HG03432 (cell line): ENCODE data around the gene BACH1.
"Not testable (repeated sequence)": the region's sequence is repeated elsewhere in the genome, so short reads cannot be mapped to it uniquely, and the experiment has no call there.

Experiments
- ATAC-seq: cut with Tn5 transposase; IDR thresholded peaks from one replicate; pipeline ENCODE4 v1.9.1; 2021; ENCODE audit warnings: mild to moderate bottlenecking, moderate library complexity; ENCODE audit not compliant: unreplicated experiment

The BACH1 gene

DNA sequence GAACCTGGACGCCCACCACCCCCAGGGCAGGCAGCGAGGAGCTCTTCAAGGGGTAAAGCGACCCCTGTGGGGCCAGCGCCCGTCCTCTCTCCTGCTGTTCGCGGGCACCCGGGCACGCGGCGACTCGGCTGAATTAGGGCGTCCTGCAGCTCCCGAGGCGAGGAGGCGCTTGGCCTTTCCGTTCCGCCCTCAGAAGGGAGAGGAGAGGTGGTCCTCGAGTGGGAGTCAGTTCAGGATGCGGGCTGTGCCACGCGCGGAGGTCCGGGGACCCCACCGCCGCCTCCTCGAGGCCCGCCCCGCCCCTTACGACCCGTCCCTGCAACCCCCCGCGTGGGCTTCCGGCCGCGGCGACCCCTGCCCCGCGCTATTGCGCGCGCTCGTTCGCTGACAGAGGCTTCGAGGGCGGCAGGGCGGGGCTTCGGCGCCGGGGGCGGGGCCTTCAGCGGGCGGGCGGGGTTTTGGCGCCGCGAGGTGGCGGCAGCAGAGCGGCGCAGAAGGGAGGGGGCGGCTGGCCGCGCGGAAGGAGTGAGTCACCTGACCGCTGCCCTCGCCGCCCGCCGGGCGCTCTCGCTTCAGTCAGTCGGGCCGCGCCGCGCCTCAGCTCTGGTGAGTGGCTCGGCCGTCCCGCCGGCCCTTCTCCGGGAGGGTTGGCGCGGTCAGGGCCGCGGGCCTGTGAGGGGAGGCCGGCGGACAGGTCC, at the start of gene BACH1:
TSS of gene BACH1 (plus strand) at position 575 of the 698 bp plus-strand sequence. CDS start 22,359 bp downstream, outside the sequence.
- ATAC-seq, result peak; percentile 63

DNA sequence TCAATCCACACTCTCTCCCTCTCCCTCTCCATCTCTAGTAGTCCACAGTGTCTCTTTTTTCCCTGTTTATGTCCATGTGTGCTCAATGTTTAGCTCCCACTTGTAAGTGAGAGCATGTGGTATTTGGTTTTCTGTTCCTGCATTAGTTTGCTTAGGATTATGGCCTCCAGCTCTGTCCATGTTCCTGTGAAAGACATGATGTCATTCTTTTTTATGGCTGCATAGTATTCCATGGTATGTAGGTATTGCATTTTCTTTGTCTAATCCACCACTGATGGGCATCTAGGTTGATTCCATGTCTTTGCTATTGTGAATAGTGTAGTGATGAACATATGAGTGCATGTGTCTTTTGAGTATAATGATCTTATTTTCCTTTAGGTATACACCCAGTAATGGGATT, 49.4 kb upstream of the BACH1 start:
- ATAC-seq, result not testable (repeated sequence)

DNA sequence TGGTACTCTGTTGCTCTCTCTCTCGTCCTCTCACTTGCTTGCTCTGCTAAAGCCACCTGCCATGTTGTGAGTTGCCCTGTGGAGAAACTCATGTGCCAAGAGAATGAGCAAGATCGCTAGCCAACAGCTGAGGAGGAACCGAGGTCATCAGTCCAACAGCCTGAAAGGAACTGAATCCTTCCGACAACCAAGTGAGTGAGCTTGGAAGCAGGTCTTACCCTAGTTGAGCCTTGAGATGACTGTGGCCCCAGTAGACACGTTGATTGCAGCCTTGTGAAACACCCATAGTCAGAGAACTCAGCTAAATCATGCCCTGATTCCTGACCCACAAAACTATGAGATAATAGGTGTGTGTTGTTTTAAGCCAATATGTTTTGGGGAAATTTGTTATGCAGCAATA, 48.1 kb upstream of the BACH1 start:
- no peak for ATAC-seq

DNA sequence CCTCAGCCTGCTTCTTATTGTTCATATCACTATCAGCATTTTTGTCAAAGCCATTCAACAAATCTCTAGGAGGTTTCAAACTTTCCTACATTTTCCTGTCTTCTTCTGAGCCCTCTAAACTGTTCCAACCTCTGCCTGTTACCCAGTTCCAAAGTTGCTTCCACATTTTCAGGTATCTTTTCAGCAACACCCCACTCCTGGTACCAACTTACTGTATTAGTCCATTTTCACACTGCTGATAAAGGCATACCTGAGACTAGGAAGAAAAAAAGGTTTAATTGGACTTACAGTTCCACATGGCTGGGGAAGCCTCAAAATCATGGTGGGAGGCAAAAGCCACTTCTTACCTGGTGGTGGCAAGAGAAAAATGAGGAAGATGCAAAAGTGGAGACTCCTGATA, 44.9 kb upstream of the BACH1 start:
- ATAC-seq, result not testable (repeated sequence)

DNA sequence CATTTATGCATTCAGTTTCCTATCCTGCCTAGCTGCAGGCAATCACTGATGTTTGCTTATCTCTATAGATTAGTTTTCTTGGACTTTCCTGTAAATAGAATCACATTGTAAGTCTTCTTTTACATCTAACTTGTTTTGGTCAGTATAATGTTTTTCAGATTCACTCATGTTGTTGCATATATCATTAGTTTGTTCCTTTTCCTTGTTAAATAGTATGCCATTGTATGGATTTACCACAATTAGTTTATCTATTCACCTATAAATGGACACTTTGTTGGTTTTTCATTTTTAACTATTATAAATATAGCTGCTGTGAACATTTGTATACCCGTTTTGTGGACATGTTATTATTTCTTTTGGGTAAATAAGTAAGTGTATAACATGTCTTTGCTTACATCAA, 44.2 kb upstream of the BACH1 start:
- no peak for ATAC-seq

DNA sequence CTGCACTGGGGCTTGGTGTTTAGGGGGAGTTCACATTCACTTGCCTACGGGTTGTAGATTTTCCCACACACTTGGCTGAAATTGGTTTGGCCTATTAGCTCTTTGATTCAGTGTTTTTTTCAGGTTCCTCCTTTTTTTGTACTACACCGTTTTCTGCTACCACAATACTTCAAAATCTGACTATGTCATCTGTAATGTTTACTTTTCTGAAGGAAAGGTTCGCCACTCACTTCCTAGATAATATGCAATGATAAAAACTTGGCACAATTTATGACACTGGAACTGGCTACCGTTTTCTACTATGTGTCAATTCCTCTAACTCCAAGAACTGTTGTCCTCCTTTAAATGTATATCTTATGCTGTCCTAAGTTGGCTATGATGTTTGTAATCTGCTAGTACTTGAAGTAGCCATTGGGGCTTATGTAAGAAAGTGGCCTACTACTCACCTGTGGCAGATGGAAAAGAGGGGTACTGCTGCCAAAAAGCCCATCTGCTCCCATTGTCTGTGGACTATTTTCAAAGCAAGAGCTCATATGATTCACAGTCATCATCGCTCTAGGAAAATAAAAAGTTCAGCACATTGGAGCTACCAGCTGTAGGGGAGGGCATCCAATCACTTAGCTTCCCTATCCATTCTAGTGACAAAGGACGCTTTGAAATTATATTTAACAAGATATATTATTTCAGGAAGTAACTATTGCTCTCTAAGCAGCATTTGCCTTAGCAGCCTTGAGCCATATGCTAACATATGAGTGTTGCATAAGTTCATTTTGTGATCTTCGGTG, 42.4 kb upstream of the BACH1 start:
- no peak for ATAC-seq

DNA sequence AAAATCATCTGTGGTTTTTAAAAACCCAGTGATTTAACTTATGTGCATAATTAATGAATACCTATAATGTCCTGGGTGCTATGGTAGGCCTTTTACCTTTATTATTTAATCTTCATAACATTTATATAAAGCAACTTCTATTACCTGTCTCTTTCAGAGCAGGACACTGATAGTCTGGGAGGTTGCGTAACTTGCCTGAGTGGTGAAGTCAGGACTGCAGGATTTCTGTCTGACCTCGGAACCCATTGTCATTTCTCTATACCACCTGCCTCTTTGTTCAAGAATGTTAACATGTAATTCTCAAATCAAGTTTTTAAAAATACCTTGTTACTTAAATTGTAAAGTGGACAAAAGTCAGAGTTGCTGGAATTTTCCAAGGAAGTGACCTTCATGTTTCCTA, 41.0 kb upstream of the BACH1 start:
- no peak for ATAC-seq

DNA sequence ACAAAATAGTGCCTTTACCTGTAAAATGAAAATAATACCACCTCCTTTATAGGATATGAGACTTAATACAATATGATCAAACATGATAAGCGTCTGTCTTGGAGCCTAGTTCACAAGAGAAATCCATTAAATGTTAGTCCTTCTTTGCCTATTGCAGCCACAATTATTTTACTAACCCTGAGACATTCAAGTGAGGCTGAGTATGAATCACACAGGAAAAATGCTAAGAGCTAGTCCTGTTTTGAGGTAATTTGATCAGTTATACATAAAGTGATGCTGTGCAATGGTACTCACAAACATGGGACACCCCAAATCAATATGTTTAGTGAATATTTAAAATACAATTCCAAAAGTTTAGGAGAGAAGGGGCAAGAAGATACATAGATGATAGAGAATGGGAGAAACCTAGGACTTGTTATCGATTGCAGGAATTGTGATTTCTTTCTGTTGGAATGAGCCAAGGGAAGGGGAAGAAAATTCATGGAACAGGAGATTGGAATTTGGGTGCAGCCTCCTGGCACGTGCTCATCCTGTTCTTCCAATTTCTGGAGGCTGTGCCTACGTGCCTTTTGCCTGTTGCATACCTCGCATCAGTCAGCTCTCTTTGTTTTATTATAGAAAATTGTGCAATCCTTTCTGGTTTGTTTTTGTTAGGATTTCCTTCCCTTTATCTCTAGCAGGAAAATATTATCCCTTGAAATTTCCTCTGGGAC, 39.9 kb upstream of the BACH1 start:
- ATAC-seq, result no peak

DNA sequence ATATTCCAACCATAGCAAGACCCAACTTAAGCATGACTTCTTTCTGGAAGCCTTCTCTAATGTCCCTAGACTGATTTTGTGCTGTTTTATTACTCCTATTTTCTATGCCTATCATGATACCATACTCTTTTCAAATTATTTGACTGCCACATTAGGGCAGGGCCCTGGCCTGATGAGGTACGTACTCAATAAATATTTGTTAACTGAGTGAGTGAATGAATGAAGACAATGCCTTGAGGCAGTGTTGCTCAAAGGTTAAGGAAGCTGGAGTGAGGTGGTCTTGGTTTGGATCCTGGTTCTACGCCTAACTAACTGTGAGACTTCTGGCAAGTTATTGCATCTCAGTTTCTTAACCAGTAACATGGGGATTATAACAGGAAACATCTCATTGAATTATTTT, 38.3 kb upstream of the BACH1 start:
- no peak for ATAC-seq

DNA sequence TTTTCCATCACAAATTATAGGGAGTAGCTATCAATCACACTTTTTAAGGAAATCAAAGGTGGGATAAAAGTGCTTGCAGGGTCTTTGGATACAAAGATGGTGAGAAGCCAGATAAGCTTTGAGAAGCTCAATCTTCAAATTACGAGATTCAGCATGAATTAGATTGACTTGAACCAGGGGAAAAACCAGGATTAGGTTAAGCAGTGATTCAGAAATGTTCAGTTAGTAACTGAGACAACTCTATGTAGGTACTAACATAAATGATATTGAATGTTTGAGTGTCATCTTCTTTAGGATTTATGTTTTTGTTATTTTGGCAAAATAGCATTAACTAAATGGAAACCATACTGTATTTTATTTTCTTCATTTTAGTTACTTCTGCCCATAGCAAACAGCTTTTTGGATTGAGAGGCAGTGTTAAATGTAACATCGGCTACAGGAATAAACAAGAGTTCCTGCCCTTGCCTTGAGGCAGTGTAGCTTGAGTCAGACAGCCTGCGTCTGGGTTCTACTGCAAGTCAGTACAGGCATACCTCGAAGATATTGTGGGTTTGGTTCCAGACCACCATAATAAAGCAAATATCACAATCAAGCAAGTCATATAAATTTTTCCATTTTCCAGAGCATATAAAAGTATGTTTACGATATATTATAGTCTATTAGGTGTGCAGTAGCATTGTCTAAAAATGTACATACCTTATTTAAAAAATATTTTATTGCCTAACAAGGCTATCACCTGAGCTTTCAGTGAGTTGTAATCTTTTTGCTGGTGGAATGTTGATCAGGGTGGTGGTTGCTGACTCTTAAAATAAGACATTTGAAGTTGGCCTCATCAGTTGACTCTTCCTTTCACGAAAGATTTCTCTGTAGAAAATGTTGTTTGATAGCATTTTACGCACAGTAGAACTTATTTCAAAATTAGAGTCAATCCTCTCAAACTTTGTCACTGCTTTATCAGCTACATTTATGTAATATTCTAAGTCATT, 36.9 kb upstream of the BACH1 start:
- no peak for ATAC-seq

DNA sequence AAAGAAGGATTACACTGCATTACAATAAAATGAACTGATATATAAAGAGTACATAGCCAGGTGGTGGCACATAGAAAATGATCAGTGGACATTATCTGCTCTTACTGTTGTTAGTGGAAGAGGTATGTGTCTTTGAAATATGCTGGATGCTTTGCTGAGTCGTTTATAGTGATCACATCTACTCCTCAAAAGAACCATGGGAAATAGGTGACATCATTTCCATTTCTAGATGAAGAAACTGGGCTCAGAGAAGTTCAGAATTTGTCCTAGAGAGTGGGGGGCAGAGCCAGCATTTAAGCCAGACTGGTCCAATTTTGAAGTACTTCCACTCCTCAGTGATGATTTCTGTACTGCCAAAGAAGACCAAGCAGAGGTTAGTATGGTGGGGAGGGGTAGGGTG, 34.0 kb upstream of the BACH1 start:
- ATAC-seq, result no peak

DNA sequence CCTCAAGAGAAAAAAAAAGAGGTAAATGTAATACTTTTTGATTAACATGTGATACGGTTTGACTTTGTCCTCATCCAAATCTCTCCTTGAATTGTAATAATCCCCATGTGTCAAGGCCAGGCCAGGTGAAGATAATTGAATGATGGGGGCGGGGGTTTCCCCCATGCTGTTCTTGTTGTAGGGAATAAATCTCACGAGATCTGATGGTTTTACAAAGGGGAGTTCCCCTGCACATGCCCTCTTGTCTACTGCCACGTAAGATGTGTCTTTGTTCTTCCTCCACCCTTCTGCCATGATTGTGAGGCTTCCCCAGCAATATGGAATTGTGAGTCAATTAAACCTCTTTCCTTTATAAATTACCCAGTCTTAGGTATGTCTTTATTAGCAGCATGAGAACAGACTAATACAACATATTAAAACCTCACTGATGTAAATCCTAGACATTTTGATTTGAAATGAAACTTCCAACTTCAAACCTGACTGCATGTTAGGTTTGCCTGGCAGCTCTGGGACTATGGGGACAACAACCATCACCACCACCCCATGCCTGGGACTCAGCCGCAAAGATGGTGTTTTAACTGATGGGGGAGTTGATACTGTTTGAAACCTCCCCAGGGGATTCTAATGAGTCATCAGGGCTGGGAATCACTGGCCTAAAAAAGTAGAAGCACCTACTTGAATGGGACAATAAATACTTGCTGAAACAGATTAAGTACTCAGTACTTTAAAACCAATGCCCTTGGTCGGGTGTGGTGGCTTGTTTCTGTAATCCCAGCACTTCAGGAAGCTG, 32.8 kb upstream of the BACH1 start:
- ATAC-seq, result peak; percentile 63

DNA sequence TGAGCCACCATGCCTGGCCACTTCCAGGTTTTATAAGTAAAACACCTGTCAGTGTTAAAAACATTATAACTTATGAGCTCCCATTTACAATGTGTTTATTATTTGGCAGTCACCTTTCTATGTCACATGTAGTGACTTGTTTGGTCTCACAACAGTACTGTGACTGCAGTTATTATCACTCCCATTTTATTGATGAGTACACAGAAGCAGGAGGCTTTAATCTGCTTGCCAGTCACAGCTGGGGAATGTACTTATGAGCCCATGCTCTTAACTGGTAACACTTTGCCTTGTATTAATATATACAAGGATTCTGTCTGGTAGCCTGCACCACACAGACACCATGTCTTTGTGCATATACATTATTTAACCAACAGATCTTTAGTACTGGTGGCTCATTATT, 31.1 kb upstream of the BACH1 start:
- ATAC-seq, result no peak

DNA sequence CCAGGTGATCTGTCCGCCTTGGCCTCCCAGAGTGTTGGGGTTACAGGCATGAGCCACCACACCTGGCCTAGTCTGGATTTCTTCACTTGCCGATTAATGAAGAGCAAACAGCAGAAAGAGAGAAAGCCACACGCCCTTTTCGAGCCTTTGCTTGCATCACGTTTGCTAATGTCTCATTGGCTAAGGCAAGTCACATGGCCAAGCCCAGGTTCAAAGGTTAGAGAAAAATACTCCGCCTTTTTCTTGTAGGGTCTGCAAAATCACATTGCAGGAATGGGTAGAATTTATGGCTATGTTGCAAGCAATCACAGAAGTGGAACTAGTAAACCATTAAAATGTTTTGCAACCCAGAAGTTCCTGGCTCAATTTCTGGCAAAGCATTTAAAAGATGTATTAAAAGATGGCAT, 26.8 kb upstream of the BACH1 start:
- ATAC-seq, result no peak

DNA sequence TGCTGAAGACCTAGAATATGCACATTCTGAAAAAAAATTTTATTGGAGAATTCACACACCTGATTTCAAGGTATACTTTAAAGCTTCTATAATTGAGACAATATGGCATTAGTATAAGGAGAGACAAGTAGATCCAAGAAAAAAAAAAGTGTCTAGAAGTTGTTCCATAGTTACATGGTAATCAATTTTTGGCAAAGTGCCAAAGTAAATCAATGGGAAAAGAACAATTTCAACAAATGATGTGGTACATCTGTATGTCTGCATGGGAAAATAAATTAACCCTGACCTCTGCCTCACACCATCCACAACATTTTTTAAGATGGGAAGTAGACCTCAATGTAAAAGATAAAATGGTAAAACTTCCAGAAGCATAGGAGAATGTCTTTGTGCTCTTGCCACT, 21.3 kb upstream of the BACH1 start:
- ATAC-seq, result no peak

DNA sequence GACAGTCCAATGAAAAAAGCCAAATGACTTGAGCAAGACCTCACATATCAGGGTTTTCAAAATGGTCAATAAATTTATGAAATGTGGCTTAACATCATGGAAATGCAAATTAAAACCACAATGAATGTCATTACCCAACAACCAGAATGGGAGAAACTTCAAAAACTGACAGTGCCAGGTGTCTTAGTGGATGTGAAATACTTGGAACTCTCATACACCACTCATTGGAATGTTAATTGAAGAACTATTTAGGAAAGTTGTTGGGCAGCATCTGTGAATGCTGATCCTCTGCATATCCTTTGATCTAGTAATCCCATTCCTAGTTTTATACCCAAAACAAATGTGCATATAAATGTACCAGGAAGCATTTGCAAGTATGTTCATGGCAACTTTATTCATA, 19.2 kb upstream of the BACH1 start:
- no peak for ATAC-seq

DNA sequence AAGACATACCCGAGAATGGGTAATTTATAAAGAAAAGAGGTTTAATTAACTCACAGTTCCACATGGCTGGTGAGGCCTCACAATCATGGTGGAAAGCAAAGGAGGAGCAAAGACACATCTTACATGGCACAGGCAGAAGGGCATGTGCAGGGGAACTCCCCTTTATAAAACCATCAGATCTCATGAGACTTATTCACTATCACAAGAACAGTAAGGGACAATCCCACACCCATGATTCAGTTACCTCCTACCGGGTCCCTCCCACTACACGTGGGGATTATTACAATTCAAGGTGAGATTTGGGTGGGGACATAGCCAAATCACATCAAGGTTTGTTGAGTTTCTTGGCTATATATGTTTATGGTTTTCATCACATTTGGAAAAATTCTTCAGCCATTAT, 16.9 kb upstream of the BACH1 start:
- not testable (repeated sequence) for ATAC-seq

DNA sequence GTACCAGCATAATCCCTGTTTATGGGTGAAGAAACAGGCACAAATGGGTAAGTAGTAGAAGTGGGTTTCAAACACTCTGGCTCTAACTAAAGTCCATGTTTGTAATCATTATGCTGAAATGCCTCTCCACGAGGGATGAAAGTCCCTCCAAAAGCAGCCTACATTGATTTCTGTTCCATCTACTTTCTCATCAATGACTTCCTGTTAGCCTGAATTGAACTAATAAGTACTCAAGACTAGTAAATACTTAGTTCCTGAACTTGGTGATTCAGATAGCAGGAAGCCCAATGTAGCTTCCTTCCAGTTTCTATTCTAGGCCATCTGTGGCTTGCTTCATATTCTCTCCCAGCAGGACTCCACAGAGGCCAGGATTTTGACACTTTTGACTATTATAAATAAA, 11.3 kb upstream of the BACH1 start:
- peak; percentile 58 for ATAC-seq

DNA sequence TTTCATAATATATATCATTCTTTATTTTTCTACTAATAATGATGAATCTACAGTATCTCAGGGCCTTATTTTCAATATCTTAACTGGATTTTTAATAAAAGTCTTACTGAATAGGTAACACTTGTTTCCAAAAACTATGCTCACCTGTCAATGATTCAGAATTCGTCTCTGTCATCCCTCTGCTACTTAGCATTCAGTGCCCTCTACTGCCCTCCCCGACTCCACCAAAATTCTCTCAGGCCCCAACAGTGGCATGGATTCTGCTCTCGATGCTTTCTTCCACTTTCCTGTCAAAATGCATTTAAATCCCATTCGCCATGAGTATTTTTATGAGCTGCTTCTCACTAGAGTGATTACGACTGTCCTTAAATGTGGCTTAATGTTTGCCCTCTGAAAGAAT, 10.5 kb upstream of the BACH1 start:
- ATAC-seq, result no peak

DNA sequence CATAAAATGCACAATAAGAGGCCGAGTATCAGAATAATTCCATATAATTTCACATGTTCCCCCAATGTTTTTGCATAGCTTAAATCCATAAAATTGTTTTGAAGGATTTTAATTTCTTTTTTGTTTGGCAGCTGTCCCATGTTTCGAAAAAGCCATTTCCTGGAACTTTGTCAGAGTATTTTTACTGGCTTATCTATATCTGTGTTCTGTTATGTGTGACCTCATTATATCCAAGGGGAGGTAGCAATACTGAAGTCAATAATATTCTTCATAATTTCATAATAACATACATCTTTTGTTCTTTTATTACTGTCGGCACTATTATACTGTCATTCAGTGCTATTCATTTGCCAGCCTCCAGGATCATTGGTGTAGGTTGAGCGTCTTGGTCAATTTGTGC, 9.4 kb upstream of the BACH1 start:
- no peak for ATAC-seq
